IMR-90 (cell line): Measurements from ENCODE around the gene PIP5K1B.

Experiments used
- CTCF ChIP-seq: conservative IDR thresholded peaks from 2 replicates; pipeline ENCODE4 v1.5.1; 2012; ENCODE audit warnings: mild to moderate bottlenecking, low read depth, low read length, improper control_type of control experiment
- POLR2A ChIP-seq: IDR thresholded peaks from 2 replicates; pipeline ENCODE4 v1.6.1; 2012; ENCODE audit warnings: mild to moderate bottlenecking, low read depth, low read length

- TF ChIP-seq POLR2A, result no peak
- TF ChIP-seq CTCF, result no peak
These were observed 131.7 kb downstream of the PIP5K1B start for GRCh38 chr9:68836788-68837187.
